Natural killer cell (primary cell): ENCODE measurements around the gene ZNF839. TPM values are rescaled to one million over a fixed set of nuclear protein-coding genes. Genes with fewer than 3 reads are reported as not detected.

Source experiments
- ATAC-seq, 3 donors: fragments of 150-1000 bp in 2 of 3; fragments of 200-7000 bp in 1 of 3; cut with Tn5 transposase; 1 replicate in 1 of 3; 2 replicates in 2 of 3; pipeline ENCODE4 v1.10.0; 2021; ENCODE audit warnings: mild to moderate bottlenecking in 2 of 3, moderate library complexity in 2 of 3
- DNase-seq, 2 donors: peaks; one replicate each; pipeline versions ENCODE4 v3.0.0 to v3.0.0-alpha.2; 2013 to 2021; ENCODE audit warnings: mixed read lengths in 1 of 2
- H3K27ac ChIP-seq: one replicate; pipeline ENCODE4 v1.5.1; 2013; ENCODE audit warnings: mild to moderate bottlenecking, low read length
- H3K27me3 ChIP-seq: one replicate; pipeline ENCODE4 v1.6.1; 2013; ENCODE audit warnings: low read length; ENCODE audit not compliant: control insufficient read depth, insufficient read depth
- H3K36me3 ChIP-seq: one replicate; pipeline ENCODE4 v1.6.1; 2013; ENCODE audit warnings: low read length; ENCODE audit not compliant: control insufficient read depth, insufficient read depth
- H3K4me1 ChIP-seq: one replicate; pipeline ENCODE4 v1.6.1; 2013; ENCODE audit warnings: low read length; ENCODE audit not compliant: control insufficient read depth, insufficient read depth
- H3K4me3 ChIP-seq: one replicate; pipeline ENCODE4 v1.5.1; 2013; ENCODE audit warnings: low read length
- H3K9me3 ChIP-seq: one replicate; pipeline ENCODE4 v1.6.1; 2013; ENCODE audit warnings: low read length; ENCODE audit not compliant: control insufficient read depth, insufficient read depth
- H3K27ac Mint-ChIP-seq, 2 donors: one replicate each; pipeline ENCODE4 v1.8.0; 2022; ENCODE audit warnings: mild to moderate bottlenecking in 2 of 2, mixed read lengths in 2 of 2, moderate library complexity in 1 of 2
- H3K27me3 Mint-ChIP-seq, 2 donors: one replicate each; pipeline ENCODE4 v1.8.0; 2022; ENCODE audit warnings: low read depth in 2 of 2, mixed read lengths in 2 of 2
- H3K36me3 Mint-ChIP-seq: one replicate; pipeline ENCODE4 v1.8.0; 2022; ENCODE audit warnings: mixed read lengths
- H3K4me1 Mint-ChIP-seq, 2 donors: one replicate each; pipeline ENCODE4 v1.8.0; 2022; ENCODE audit warnings: mixed read lengths in 2 of 2
- H3K4me3 Mint-ChIP-seq: one replicate; pipeline ENCODE4 v1.8.0; 2022; ENCODE audit warnings: mild to moderate bottlenecking, moderate library complexity, mixed read lengths
- H3K9me3 Mint-ChIP-seq, 2 donors: one replicate each; pipeline ENCODE4 v1.8.0; 2022; ENCODE audit warnings: mixed read lengths in 2 of 2
- CTCF ChIP-seq: fragments of 200-600 bp; IDR thresholded peaks from one replicate; pipeline ENCODE4 v1.8.0; 2022; ENCODE audit warnings: antibody characterized with exemption
- WGBS: methylation state at CpG from one replicate; pipeline ENCODE4 v1.1.7; 2013; ENCODE audit warnings: missing lambda C conversion rate; ENCODE audit not compliant: insufficient coverage; 5-methylcytosine and 5-hydroxymethylcytosine counted together
- intact Hi-C: fragments of 100-400 bp; cut with micrococcal nuclease; formaldehyde crosslinking; loops from one replicate; pipeline ENCODE4 v1.14.2; 2022
- total RNA-seq, 4 donors: library from RNA; stranded (reverse); fragments of 120-200 nt in 1 of 4; gene quantifications; one replicate each; pipeline versions ENCODE4 v1.2.3 to v1.2.4, GENCODE V29; 2013 to 2022

Gene ZNF839
- total RNA-seq, 3 donors from 2014 or later (not counting 1 experiment from before 2014, with no cell fraction given), result 13.3 to 20.4 (median 18.1) TPM

GRCh38 chr14:102370305-102370809 is 50.8 kb downstream of the ZNF839 start:
- peak overlapping the region; percentile 43 to 65 for H3K27ac Mint-ChIP-seq

GRCh38 chr14:102371361-102371760 is 51.8 kb downstream of the ZNF839 start:
- no peaks in the 10 kb centered on the region for H3K27me3 Mint-ChIP-seq
- peaks cover 5% of the 10 kb centered on the region for H3K4me1 ChIP-seq
- WGBS, result 82% methylated on average over 4 of the region's 4 CpGs
- no peaks in the 10 kb centered on the region for H3K36me3 ChIP-seq
- ATAC-seq, result no peak
- peak overlapping the region in 1 of 2 donors; percentile 65 for H3K27ac Mint-ChIP-seq
- no peaks in the 10 kb centered on the region for H3K9me3 ChIP-seq
- H3K4me3 ChIP-seq, result no peak overlapping the region
- no peaks in the 10 kb centered on the region for H3K36me3 Mint-ChIP-seq
- no peak for DNase-seq
- H3K27me3 ChIP-seq, result no peaks in the 10 kb centered on the region
- H3K4me3 Mint-ChIP-seq, result no peak overlapping the region
- H3K9me3 Mint-ChIP-seq, result no peaks in the 10 kb centered on the region
- H3K4me1 Mint-ChIP-seq, result peaks cover 12 to 33% of the 10 kb centered on the region in 2 donors
- H3K27ac ChIP-seq, result no peak overlapping the region
- intact Hi-C loops, result no loop called here
- no peak for TF ChIP-seq CTCF

More at GRCh38 chr14:102370305-102370809, 50.8 kb downstream of the ZNF839 start:
- H3K27ac ChIP-seq, result peak overlapping the region; percentile 31
- WGBS, result 82% methylated on average over 11 of the region's 11 CpGs
- DNase-seq (peak in 1 of 2 donors; percentile 13), ATAC-seq (peak; percentile 35 to 74 (median 57))
- H3K27me3 ChIP-seq, result no peaks in the 10 kb centered on the region
- H3K4me1 Mint-ChIP-seq, result peaks cover 12 to 31% of the 10 kb centered on the region in 2 donors
- TF ChIP-seq CTCF, result no peak
- no peak overlapping the region for H3K4me3 ChIP-seq
- no peak overlapping the region for H3K4me3 Mint-ChIP-seq
- peaks cover 5% of the 10 kb centered on the region for H3K4me1 ChIP-seq
- H3K27me3 Mint-ChIP-seq, result no peaks in the 10 kb centered on the region
- H3K36me3 Mint-ChIP-seq, result no peaks in the 10 kb centered on the region
- no peaks in the 10 kb centered on the region for H3K9me3 ChIP-seq
- intact Hi-C loops, result no loop called here
- H3K9me3 Mint-ChIP-seq, result no peaks in the 10 kb centered on the region
- H3K36me3 ChIP-seq, result no peaks in the 10 kb centered on the region

- DNase-seq, result no peak
- Mint-ChIP-seq H3K27me3 (no peaks in the 10 kb centered on the region), H3K9me3 (no peaks in the 10 kb centered on the region), H3K4me1 (peaks cover 7 to 22% of the 10 kb centered on the region in 2 donors), H3K27ac (no peak overlapping the region), H3K36me3 (no peaks in the 10 kb centered on the region), H3K4me3 (no peak overlapping the region)
- Histone ChIP-seq H3K4me3 (no peak overlapping the region), H3K27ac (no peak overlapping the region), H3K4me1 (peaks cover under 1% of the 10 kb centered on the region), H3K9me3 (no peaks in the 10 kb centered on the region), H3K36me3 (peaks cover 6% of the 10 kb centered on the region), H3K27me3 (no peaks in the 10 kb centered on the region)
- no CpG with 5 or more reads among the region's 3 CpGs for WGBS
- ATAC-seq, result no peak
- intact Hi-C loops, result no loop called here
- TF ChIP-seq CTCF, result no peak
Observed at GRCh38 chr14:102373110-102373509, 53.6 kb downstream of the ZNF839 start.

- WGBS, result 95% methylated on average over 2 of the region's 2 CpGs
- intact Hi-C loops, result no loop called here
- DNase-seq, result no peak
- no peaks in the 10 kb centered on the region for H3K4me1 ChIP-seq
- H3K27ac ChIP-seq, result no peak overlapping the region
- no peak for ATAC-seq
- H3K36me3 ChIP-seq, result peaks cover 6% of the 10 kb centered on the region
- TF ChIP-seq CTCF, result no peak
- Mint-ChIP-seq H3K36me3 (no peaks in the 10 kb centered on the region), H3K4me1 (peaks cover 0 to 15% of the 10 kb centered on the region in 2 donors), H3K4me3 (no peak overlapping the region), H3K27me3 (no peaks in the 10 kb centered on the region), H3K9me3 (no peaks in the 10 kb centered on the region), H3K27ac (no peak overlapping the region)
- H3K9me3 ChIP-seq, result no peaks in the 10 kb centered on the region
- H3K27me3 ChIP-seq, result no peaks in the 10 kb centered on the region
- no peak overlapping the region for H3K4me3 ChIP-seq
Observed at GRCh38 chr14:102374264-102374663, 54.7 kb downstream of the ZNF839 start.
